ENCODE measurements around the gene ITGB5.

- TF ChIP-seq CTCF (IDR thresholded peaks at IDR 0.05) (no peak), EZH2 (IDR thresholded peaks at IDR 0.05; ENCODE audit: borderline replicate concordance, insufficient read depth, low read depth, low read length, poor library complexity, severe bottlenecking) (no peak)
Measured at GRCh38 chr3:124780761-124781475, 106.2 kb downstream of the ITGB5 start.
